GM12872 (cell line): ENCODE results near the gene SPAG4.

Experiments
- TF ChIP-seq, protein P1 (sequence below): IDR thresholded peaks from 3 replicates; pipeline ENCODE4 v1.5.1; 2011; ENCODE audit warnings: low read depth, mild to moderate bottlenecking, low read length, moderate library complexity; ENCODE audit not compliant: insufficient read depth

The SPAG4 gene

DNA sequence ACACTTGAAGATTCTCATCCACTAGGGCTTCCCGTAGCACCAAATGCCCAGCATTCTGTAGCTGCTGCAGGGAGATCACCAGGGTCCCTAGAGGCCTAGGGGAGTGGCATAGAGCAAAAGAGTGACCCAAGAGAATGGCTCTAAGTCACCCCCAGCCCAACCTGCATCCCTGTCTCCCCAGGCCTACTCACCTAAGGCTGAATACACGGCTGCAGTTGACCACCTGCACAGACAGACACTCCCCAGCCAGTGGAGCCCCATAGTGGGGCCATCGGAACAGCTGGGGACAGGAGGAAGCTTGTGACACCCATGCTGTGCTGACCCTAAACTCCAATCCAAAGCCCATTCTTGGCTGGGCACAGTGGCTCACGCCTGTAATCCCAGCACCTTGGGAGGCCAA is 9.5 kb upstream of the SPAG4 start:
- TF ChIP-seq, protein P1, sequence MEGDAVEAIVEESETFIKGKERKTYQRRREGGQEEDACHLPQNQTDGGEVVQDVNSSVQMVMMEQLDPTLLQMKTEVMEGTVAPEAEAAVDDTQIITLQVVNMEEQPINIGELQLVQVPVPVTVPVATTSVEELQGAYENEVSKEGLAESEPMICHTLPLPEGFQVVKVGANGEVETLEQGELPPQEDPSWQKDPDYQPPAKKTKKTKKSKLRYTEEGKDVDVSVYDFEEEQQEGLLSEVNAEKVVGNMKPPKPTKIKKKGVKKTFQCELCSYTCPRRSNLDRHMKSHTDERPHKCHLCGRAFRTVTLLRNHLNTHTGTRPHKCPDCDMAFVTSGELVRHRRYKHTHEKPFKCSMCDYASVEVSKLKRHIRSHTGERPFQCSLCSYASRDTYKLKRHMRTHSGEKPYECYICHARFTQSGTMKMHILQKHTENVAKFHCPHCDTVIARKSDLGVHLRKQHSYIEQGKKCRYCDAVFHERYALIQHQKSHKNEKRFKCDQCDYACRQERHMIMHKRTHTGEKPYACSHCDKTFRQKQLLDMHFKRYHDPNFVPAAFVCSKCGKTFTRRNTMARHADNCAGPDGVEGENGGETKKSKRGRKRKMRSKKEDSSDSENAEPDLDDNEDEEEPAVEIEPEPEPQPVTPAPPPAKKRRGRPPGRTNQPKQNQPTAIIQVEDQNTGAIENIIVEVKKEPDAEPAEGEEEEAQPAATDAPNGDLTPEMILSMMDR, result no peak

DNA sequence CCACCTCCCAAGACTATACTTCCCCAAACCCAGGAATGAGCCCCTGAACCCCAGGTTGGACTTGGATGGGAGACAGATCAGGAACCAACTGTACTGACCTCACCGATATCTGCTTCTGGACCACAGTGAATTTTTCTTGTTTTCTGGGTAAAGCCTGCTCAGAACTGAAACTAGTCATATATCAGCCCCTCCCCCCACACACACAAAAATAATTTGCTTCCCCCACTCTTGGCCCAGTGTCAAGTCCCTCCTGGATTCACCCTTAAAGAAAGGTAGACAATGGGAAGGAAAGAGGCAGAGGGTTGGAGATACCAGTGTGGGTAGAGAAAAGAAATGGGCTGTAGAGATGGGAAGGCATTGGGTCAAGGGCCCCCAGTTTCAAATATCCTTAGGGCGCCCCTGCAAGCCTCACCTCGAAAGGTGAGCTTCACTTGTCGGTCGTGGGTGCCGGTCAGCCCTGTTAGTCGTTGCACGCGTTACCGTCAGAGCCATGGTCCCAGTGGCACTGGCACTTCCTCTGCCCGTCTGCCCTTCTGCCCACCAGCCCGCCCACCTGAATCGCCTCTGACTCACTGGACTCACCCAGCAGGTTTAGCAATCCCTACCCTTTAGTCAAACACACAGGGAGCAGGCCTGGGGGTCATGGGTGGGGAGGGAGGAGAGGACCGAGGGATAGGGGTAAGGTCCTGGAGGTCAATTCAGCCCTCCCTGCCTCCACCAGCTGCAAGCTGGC is 8.5 kb upstream of the SPAG4 start:
- TF ChIP-seq, protein P1, result no peak

DNA sequence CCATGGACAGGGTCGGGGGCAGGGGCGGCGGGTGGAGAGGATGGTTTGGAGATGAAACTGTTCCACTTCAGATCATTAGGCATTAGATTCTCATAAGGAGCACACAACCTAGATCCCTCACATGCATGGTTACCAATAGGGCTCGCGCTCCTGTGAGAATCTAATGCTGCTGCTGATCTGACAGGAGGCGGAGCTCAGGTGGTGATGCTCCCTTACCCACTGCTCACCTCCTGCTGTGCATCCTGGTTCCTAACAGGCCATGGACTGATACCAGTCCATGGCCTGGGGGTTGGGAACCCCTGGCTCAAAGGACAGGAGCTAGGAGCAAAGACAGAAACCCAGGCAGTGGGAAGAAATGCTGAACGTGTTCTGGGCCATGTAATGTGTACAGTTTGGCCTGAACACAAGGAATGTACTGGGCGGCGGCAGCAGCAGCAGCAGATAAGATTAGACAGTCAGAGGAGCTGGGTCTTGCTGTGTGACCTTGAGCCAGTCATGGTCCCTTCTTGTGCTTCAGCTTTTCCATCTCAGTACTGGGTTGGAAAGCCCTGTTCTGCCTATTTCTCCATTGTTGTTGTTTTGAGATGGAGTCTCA is 4.7 kb upstream of the SPAG4 start:
- TF ChIP-seq, protein P1, result no peak

DNA sequence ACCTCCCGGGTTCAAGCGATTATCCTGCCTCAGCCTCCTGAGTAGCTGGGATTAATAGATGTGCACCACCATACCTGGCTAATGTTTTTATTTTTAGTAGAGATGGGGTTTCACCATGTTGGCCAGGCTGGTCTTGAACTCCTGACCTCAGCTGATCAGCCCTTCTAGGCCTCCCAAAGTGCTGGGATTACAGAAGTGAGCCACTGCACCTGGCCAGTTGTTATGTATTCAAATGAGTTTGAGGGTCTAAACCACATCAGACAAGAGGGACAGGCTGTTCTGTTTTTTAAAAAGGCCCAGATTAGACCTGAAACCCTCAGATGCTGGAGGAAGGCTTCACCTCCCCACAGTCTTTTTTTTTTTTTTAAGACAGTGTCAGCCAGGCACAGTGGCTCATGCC is 4.1 kb upstream of the SPAG4 start:
- TF ChIP-seq, protein P1, result no peak

DNA sequence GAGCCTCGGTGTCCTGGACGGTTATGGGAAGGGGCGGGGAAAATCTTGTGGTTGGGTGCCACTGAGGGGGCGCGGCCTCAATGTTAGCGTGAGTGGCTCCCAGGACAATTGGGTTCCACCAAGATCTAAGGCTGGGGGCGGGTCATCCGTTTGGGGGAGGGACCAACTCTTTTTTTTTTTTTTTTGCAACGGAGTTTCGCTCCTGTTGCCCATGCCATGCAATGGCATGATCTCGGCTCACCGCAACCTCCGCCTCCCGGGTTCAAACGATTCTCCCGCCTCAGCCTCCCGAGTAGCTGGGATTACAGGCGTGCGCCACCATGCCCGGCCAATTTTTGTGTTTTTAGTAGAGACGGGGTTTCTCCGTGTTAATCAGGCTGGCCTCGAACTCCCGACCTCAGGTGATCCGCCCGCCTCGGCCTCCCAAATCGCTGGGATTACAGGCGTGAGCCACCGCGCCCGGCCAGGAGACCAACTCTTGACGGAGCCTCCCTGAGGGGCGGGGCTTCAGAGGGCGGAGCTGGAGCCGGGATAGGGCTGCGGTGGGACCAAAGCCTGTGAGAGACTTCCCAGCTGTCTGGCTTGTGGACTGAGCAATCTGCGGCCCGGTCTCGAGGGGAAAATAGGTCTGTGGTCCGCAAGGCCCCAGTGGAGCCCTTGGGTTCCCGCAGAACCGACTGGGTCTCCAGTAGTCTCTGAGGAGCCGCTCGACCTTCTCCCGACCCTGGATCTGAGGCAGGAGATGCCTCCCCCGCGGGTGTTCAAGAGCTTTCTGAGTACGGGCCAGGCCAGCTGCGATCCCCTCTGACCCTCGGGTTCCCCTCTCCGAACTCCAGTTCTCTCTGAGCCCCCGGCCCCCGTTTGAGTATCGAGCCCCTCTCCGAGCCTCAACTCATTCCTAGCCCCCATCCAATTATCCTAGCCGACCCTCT is 1.1 kb downstream of the SPAG4 start:
- TF ChIP-seq, protein P1, result no peak

DNA sequence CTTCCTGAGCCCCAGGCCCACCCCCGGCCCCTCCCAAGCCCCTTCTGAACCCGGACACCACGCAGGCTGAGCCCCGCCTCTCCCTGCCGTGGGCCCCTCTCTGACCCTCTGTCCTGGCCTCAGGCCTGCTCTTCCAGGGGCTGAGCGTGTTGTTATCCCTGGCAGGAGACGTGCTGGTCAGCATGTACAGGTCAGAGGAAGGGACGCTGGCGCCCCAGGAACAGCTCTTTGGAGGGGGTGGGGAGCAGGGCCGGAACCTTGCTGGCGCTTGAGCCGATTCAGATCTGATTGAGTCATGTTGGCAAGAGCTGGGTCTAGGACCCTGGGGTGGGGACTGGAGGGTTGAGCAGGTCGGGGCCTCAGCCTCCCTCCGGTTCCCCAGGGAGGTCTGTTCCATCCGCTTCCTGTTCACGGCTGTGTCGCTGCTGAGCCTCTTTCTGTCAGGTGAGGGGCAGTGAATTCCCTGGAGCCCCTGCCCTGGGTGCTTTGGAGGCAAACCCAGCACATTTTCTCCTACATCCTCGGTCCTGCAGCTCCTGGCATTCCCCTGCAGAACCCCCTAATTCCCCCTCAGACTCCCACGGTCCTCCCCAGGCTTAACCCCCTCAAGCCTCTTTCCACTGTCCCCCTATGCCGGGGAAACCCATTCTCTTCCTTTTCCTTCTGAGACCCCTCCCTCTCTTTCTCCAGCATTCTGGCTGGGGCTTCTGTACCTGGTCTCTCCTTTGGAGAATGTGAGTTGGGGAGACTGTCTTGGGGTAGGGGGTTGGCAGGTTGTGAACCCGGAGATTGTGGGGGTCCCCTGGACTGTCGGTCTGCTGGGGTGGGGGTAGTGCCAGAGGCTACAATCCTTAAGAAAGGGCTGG is 2.0 kb downstream of the SPAG4 start:
- TF ChIP-seq, protein P1, result peak; percentile 62
